ENCODE data around the gene PRXL2A. TPM values are rescaled to one million over a fixed set of nuclear protein-coding genes. Genes with fewer than 3 reads are reported as not detected.

PRXL2A gene
- total RNA-seq, 2 donors from 2014 or later: 0.94 to 1.5 TPM

- no peaks in the 10 kb centered on the region for H3K9me3 ChIP-seq (ENCODE audit: control insufficient read depth, low read length, poor library complexity, severe bottlenecking)
- DNase-seq: no peak
These were observed 77.0 kb downstream of the PRXL2A start for GRCh38 chr10:80485076-80485945.

DNA sequence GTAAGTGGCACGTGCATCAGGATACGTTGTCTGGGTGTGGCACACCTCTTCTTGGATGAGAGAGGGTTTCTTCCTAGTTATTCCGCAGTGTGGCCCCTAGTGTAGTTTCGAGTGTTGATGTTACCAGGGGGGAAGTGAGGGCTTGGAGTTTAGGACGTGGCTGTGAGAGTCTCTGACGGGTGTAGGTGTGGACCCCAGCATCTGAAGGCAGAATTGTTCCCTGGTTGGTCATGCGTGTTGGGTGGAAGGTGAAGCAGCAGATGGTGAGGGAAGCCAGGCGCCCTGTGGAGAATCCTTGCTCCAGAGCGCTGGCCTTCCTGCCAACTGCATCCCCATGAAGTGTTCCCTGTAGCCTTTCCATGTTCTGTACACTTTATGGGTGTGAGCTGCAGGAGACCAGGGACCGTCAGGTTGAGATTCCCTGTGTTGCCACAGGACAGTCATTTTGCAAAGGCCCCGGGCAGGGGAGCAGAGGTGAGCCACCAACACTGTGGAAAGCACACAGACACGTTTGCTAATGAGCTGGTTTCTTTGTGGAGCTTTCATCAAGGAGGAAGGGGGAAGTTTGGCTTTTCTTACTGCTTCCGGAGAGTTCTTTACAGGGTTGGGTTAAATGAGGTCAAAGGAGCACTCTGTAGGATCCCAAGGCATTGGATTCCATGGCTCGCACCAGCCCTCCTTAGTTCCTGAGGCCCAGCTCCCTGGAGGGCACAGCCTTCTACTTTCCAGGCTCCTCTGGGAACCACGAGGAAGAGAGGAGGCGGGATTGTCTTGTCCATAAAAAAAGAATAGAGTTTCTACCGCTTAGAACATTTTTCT is 77.8 kb downstream of the PRXL2A start:
- Mint-ChIP-seq H3K27me3 (no peaks in the 10 kb centered on the region), H3K4me3 (peak overlapping the region; percentile 92), H3K4me1 (peaks cover 74% of the 10 kb centered on the region), H3K27ac (peak overlapping the region; percentile 97), H3K36me3 (ENCODE audit: low read depth) (peaks cover 12% of the 10 kb centered on the region)
- peak; percentile 35 for ATAC-seq
- no peak for DNase-seq
- no peaks in the 10 kb centered on the region for H3K9me3 ChIP-seq (ENCODE audit: control insufficient read depth, low read length, poor library complexity, severe bottlenecking)

More at GRCh38 chr10:80485076-80485945, 77.0 kb downstream of the PRXL2A start:
- Mint-ChIP-seq H3K27me3 (no peaks in the 10 kb centered on the region), H3K36me3 (ENCODE audit: low read depth) (peaks cover 8% of the 10 kb centered on the region), H3K27ac (peak overlapping the region; percentile 97), H3K4me3 (peak overlapping the region; percentile 92), H3K4me1 (peaks cover 69% of the 10 kb centered on the region)
- ATAC-seq: no peak

Other genes starting within 250 kb of the PRXL2A start
- 100 to 1,000 TPM; 199 to 209 TPM for gene ANXA11, start 203.0 kb upstream of the PRXL2A start, total RNA-seq
- gene MAT1A, start 118.9 kb upstream of the PRXL2A start, total RNA-seq: not detected
- gene DYDC1, start 51.8 kb upstream of the PRXL2A start, total RNA-seq: not detected
- not detected for gene DYDC2, start 51.8 kb upstream of the PRXL2A start, total RNA-seq
- 100 to 1,000 TPM; 118 to 139 TPM for gene TSPAN14, start 45.8 kb downstream of the PRXL2A start, total RNA-seq
- under 1 TPM; 0.18 to 0.30 TPM for gene SH2D4B, start 129.4 kb downstream of the PRXL2A start, total RNA-seq

Measured in T-helper 17 cell (primary cell).